WTC11 (cell line): ENCODE data around the gene MAP7.

Source experiments
- ATF1 ChIP-seq: sonication (generic); formaldehyde crosslinking; IDR thresholded peaks from 2 replicates; pipeline ENCODE4 v1.8.1; 2023; ENCODE audit warnings: mild to moderate bottlenecking, moderate library complexity, missing genetic modification reagents
- ATF6 ChIP-seq: sonication (generic); formaldehyde crosslinking; IDR thresholded peaks from 2 replicates; pipeline ENCODE4 v1.8.1; 2023; ENCODE audit warnings: mild to moderate bottlenecking, missing genetic modification reagents
- CTCF ChIP-seq: fragments of 200-600 bp; IDR thresholded peaks from 2 replicates; pipeline ENCODE4 v1.8.0; 2022; ENCODE audit warnings: antibody characterized with exemption
- ESRRA ChIP-seq: sonication (generic); formaldehyde crosslinking; IDR thresholded peaks from 2 replicates; pipeline ENCODE4 v1.8.1; 2022; ENCODE audit warnings: mild to moderate bottlenecking, missing genetic modification reagents, borderline replicate concordance
- FOXK1 ChIP-seq: sonication (generic); formaldehyde crosslinking; IDR thresholded peaks from 2 replicates; pipeline ENCODE4 v1.8.0; 2022; ENCODE audit warnings: mild to moderate bottlenecking, moderate library complexity, missing genetic modification reagents
- IRF1 ChIP-seq: sonication (generic); formaldehyde crosslinking; IDR thresholded peaks from 2 replicates; pipeline ENCODE4 v1.8.0; 2023; ENCODE audit warnings: missing genetic modification reagents
- MAX ChIP-seq: sonication (generic); formaldehyde crosslinking; IDR thresholded peaks from 2 replicates; pipeline ENCODE4 v1.8.0; 2022; ENCODE audit warnings: mild to moderate bottlenecking, missing genetic modification reagents
- NFE2L1 ChIP-seq: sonication (generic); formaldehyde crosslinking; IDR thresholded peaks from 2 replicates; pipeline ENCODE4 v1.8.1; 2023; ENCODE audit warnings: missing genetic modification reagents
- SMAD3 ChIP-seq: sonication (generic); formaldehyde crosslinking; IDR thresholded peaks from 2 replicates; pipeline ENCODE4 v1.8.0; 2022; ENCODE audit warnings: missing genetic modification reagents, mild to moderate bottlenecking, borderline replicate concordance
- TEAD4 ChIP-seq: sonication (generic); formaldehyde crosslinking; IDR thresholded peaks from 2 replicates; pipeline ENCODE4 v1.8.0; 2022; ENCODE audit warnings: mild to moderate bottlenecking, missing genetic modification reagents
- USF2 ChIP-seq: sonication (generic); formaldehyde crosslinking; IDR thresholded peaks from 2 replicates; pipeline ENCODE4 v1.8.1; 2023; ENCODE audit warnings: mild to moderate bottlenecking, missing genetic modification reagents, moderate library complexity
- ZNF138 ChIP-seq: sonication (generic); formaldehyde crosslinking; conservative IDR thresholded peaks from 2 replicates; pipeline ENCODE4 v1.8.1; 2022; ENCODE audit warnings: mild to moderate bottlenecking, moderate library complexity, missing genetic modification reagents
- ZNF263 ChIP-seq: sonication (generic); formaldehyde crosslinking; IDR thresholded peaks from 2 replicates; pipeline ENCODE4 v1.8.1; 2022; ENCODE audit warnings: low read depth, mild to moderate bottlenecking, moderate library complexity, missing genetic modification reagents
- ZNF281 ChIP-seq: sonication (generic); formaldehyde crosslinking; IDR thresholded peaks from 2 replicates; pipeline ENCODE4 v1.8.0; 2023; ENCODE audit warnings: mild to moderate bottlenecking, missing genetic modification reagents

- no peak for TF ChIP-seq CTCF
- no peak for TF ChIP-seq TEAD4
- no peak for TF ChIP-seq NFE2L1 (CRISPR knock-in tag)
- TF ChIP-seq IRF1 (CRISPR knock-in tag), result no peak
- TF ChIP-seq ZNF138 (CRISPR knock-in tag), result no peak
- no peak for TF ChIP-seq FOXK1 (CRISPR knock-in tag)
- TF ChIP-seq ATF6 (CRISPR knock-in tag), result no peak
- TF ChIP-seq ZNF281, result no peak
- no peak for TF ChIP-seq MAX (CRISPR knock-in tag)
- no peak for TF ChIP-seq ESRRA (CRISPR knock-in tag)
- TF ChIP-seq ZNF263, result no peak
- no peak for TF ChIP-seq ATF1 (CRISPR knock-in tag)
- no peak for TF ChIP-seq USF2
- TF ChIP-seq SMAD3 (CRISPR knock-in tag), result no peak
Observed at GRCh38 chr6:136587527-136587926, 37.3 kb upstream of the MAP7 start.
